Inflammatory macrophage (primary cell): Measurements from ENCODE around the gene TP53AIP1.
A peak's percentile ranks its signal among the peaks of the same experiment; 100 is the strongest.
"Not testable (repeated sequence)": the region's sequence is repeated elsewhere in the genome, so short reads cannot be mapped to it uniquely, and the experiment has no call there.

Experiments used
- DNase-seq, 2 donors: peaks; one replicate each; pipeline ENCODE4 v3.0.0-alpha.2; 2020 to 2022

The TP53AIP1 gene

GRCh38 chr11:128924510-128925249 is 18.0 kb downstream of the TP53AIP1 start:
- no peak for DNase-seq

- DNase-seq: no peak
These were observed 18.6 kb downstream of the TP53AIP1 start for GRCh38 chr11:128924104-128924503.

- peak; percentile 55 to 86 for DNase-seq
These were observed 20.9 kb downstream of the TP53AIP1 start for GRCh38 chr11:128921793-128922192.

GRCh38 chr11:128920666-128921065 is 22.0 kb downstream of the TP53AIP1 start:
- no peak for DNase-seq

GRCh38 chr11:128919635-128920034 is 23.0 kb downstream of the TP53AIP1 start:
- not testable (repeated sequence) for DNase-seq

GRCh38 chr11:128919216-128919615 is 23.5 kb downstream of the TP53AIP1 start:
- DNase-seq: peak; percentile 57 to 68

GRCh38 chr11:128917144-128917724 is 25.4 kb downstream of the TP53AIP1 start:
- DNase-seq: no peak

- DNase-seq: no peak
These were observed 26.0 kb downstream of the TP53AIP1 start for GRCh38 chr11:128916681-128917080.

GRCh38 chr11:128916037-128916572 is 26.6 kb downstream of the TP53AIP1 start:
- no peak for DNase-seq

- DNase-seq: no peak
These were observed 27.5 kb downstream of the TP53AIP1 start for GRCh38 chr11:128915149-128915521.

GRCh38 chr11:128914216-128915148 is 28.2 kb downstream of the TP53AIP1 start:
- no peak for DNase-seq

- DNase-seq: no peak
These were observed 28.9 kb downstream of the TP53AIP1 start for GRCh38 chr11:128913806-128914205.

GRCh38 chr11:128911701-128912100 is 31.0 kb downstream of the TP53AIP1 start:
- no peak for DNase-seq

- DNase-seq: no peak
These were observed 31.4 kb downstream of the TP53AIP1 start for GRCh38 chr11:128911239-128911638.

GRCh38 chr11:128910576-128910975 is 32.1 kb downstream of the TP53AIP1 start:
- DNase-seq: no peak

- no peak for DNase-seq
These were observed 33.1 kb downstream of the TP53AIP1 start for GRCh38 chr11:128909438-128910125.

- DNase-seq: peak; percentile 80 to 83
These were observed 34.1 kb downstream of the TP53AIP1 start for GRCh38 chr11:128908391-128909246.

- peak; percentile 13 to 29 for DNase-seq
These were observed 35.1 kb downstream of the TP53AIP1 start for GRCh38 chr11:128907585-128907984.

GRCh38 chr11:128906185-128907050 is 36.3 kb downstream of the TP53AIP1 start:
- DNase-seq: peak; percentile 92 to 94
